ENCODE measurements around the gene DTNBP1.

GRCh38 chr6:15544321-15544900, 118.4 kb downstream of the DTNBP1 start:
- no peak for TF ChIP-seq CTCF (IDR thresholded peaks at IDR 0.05)
- no peak for TF ChIP-seq POLR2A (IDR thresholded peaks at IDR 0.05)
